Loucy (cell line): ENCODE data around the gene FNDC8.

Experiments
- EZH2phosphoT487 ChIP-seq: fragments of 200-600 bp; IDR thresholded peaks from 2 replicates; pipeline ENCODE4 v1.6.1; 2018; ENCODE audit warnings: antibody characterized with exemption, mild to moderate bottlenecking, moderate library complexity, borderline replicate concordance
- TF ChIP-seq, protein P1 (sequence below): fragments of 200-600 bp; sonication (generic); conservative IDR thresholded peaks from 2 replicates; pipeline ENCODE4 v1.5.1; 2014; ENCODE audit warnings: mild to moderate bottlenecking, antibody characterized with exemption, low read length

DNA sequence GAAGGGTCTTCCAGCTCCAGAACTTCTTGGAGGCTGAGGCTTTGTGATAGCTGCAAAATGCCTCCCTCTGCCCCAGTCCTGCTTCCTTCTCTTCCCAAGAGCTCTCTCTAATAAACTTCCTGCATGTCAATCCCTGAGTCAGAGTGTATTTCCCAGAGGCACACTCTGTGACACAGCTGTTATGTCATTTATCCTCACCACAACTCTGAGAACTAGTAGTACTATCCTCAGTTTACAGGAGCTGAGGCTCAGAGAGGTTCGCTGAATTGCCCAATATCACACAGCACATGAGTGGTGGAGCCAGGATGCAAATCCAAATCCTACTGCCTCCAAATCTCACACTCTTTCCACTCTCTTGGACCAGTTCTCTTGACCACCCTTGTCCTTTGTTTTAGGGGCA, 46.3 kb downstream of the FNDC8 start:
- TF ChIP-seq, protein P1, sequence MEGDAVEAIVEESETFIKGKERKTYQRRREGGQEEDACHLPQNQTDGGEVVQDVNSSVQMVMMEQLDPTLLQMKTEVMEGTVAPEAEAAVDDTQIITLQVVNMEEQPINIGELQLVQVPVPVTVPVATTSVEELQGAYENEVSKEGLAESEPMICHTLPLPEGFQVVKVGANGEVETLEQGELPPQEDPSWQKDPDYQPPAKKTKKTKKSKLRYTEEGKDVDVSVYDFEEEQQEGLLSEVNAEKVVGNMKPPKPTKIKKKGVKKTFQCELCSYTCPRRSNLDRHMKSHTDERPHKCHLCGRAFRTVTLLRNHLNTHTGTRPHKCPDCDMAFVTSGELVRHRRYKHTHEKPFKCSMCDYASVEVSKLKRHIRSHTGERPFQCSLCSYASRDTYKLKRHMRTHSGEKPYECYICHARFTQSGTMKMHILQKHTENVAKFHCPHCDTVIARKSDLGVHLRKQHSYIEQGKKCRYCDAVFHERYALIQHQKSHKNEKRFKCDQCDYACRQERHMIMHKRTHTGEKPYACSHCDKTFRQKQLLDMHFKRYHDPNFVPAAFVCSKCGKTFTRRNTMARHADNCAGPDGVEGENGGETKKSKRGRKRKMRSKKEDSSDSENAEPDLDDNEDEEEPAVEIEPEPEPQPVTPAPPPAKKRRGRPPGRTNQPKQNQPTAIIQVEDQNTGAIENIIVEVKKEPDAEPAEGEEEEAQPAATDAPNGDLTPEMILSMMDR = no peak
- no peak for TF ChIP-seq EZH2phosphoT487
